HG03064 (cell line): ENCODE data around the gene ENTPD6.
"Not testable (repeated sequence)": the region's sequence is repeated elsewhere in the genome, so short reads cannot be mapped to it uniquely, and the experiment has no call there.

Experiments
- ATAC-seq: cut with Tn5 transposase; IDR thresholded peaks from one replicate; pipeline ENCODE4 v1.9.1; 2021; ENCODE audit warnings: low read depth; ENCODE audit not compliant: unreplicated experiment

The ENTPD6 gene

DNA sequence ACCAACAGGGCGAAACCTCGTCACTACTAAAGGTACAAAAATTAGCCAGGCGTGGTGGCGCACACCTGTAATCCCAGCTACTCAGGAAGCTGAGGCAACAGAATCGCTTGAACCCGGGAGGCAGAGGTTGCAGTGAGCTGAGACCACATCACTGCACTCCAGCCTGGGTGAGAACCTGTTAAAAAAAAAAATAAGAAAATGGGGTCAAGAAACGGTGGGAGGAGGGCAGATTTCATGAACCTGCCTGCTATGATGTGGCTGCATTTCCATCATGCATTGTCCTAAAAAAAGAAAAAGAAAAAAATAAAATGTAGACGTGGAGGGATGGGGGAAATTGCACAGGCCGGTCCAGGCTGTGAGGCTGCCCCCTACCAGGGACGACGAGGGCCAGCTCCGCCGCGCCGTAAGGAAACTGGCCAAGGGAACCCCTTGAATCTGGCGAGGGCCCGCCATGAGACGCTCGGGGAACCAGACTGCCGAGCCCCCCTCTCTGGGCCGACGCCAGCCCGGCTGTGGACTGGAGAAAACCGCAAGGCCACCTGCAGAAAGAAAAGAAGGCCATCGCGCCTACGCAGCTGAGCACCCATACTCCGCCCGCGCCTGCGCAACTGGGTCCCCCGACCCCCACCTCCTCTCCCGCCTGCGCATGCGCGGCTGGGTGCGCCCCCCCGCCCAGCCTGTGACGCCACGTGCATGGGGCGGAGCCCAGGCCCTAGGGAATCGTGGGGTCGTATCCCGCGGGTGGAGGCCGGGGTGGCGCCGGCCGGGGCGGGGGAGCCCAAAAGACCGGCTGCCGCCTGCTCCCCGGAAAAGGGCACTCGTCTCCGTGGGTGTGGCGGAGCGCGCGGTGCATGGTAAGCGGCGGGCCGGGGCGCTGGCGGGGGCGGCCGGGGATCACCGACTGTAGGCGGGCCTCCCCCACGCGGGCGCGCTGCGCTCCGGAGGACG lies at the start of gene ENTPD6:
Gene ENTPD6, plus strand, starts transcription at position 699 of the 948 bp plus-strand sequence. CDS start 10,825 bp downstream, outside the sequence.
- peak; percentile 58 for ATAC-seq

DNA sequence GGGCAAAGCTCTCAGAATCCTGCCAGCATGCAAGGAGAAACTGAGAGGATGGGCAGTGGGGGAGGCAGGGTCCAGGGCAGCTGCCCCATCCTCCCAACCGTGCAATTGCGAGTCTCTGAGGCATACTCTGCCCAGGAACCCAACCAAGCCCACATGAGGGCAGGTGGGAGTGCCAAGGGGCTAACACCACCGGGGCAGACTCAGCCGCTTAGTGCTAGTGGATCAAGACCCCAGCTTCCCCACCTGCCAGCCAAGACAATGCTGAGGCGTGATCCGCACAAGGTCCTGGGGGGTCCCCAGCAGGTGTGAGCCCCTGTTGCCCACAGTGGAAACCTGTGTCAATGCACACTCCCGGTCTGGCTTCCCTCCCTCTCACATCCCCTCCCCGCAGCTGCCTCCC lies 48.5 kb upstream of the ENTPD6 start:
- ATAC-seq, result no peak

DNA sequence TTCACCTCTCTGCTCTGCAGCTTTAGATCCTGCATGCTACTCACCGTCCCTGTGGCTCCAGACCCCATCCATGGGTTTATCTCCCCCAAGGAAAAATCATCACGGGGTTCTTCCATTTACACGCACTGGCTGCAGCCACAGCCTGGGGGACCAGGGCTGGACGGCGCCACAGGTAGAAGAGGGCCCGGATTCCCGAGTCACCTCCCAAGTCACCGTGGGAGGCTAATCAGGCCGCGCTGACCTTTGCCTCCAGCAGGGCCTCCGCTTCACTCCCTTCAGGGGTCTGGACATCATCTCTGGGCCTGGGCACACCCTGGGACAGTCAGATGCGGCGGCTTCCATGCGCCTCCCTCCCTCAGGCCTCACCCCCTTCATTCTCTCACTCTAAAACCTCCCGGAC lies 47.8 kb upstream of the ENTPD6 start:
- no peak for ATAC-seq

DNA sequence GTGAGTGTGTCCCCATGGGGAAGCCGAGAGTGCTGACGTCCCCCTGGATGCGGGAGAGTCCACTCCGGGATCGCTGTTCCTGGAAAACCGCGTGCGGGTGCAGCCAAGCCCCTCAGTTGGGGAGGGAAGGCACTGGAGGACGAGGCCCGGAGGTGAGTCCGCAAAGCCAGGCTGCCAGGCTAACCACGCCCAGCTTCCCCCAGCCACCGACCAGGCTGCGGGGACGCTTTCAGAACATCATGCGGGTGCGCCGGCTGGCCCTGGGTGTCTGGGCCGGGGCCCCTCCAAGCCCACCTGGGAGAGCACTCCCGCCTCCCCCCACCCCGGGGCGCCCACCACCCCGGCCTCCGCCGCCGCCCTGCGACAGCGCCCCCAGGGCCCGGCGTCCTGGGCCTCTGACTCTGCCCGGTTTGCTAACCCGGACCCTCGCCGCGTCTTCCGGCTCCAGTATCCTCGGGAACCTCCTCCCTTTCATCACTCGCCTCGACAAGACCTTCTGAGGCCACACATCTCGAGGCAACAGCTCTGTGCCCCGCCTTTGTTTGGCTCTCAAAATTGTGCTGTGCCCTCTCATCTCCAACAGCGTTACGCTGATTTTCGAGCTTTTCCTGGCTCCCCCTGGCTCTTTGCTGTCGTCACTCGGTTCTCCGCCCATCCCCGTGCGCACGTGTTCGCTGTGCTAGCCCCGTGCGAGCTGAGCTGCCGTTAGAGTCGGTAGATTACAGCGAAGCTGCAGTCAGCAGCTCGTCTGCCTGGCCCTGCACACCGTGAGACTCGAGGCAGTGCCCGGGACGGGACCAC lies 47.1 kb upstream of the ENTPD6 start:
- ATAC-seq, result no peak

DNA sequence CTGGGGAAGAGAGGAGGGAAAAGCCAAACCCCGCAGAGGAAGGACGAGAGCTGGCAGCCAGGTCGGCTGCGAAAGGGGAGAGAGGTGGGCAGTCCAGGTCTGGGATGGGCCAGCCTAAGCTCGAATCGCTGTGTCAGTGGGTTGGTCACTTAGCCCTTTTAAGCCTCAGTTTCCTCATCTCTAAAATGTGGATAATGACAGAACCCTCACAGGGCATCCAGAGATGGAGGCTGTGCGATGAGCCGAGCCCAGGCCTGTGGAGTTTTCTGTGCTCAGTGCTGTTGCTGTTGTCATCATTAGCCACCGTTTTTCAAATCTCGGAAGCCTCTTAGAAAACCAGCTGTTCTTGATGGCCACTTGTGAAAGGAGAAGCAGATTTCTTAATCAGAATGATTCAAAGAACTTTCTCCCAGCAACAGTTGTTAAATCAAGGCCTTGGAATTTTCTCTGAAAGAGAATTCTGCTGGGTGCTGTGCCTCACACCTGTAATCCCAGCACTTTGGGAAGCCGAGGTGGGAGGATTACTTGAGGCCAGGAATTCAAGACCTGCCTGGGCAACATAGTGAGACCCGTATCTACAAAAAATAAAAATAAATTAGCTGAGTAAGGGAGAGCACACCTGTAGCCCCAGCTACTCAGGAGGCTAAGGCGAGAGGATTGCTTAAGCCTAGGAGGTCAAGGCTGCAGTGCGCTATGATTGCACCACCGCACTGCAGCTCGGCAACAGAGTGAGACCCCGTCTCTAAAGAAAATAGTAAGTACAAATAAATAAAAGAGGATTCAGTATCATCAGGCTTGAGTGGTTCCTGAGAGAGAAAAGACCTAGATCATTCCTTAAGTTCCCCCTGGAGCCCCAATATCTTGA lies 46.3 kb upstream of the ENTPD6 start:
- ATAC-seq, result no peak

DNA sequence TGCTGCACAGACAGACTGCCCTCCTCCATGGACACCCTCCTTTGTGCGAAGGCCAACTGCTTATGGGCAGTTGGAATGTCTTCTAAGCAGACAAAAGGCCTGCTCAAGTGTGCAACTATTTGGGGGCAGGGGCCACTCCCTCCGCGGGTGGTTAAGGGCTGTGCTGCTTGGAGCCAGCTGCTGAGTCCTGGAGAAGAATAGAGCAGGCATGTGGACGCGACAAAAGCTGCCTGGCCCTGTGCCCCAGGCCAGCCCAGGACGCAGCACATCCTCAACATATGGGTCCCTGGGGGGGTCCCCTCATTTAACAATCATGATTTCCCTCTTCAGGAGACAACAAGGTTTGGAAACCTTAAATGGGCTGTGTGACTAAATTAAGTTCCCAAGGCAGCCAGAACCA lies 45.5 kb upstream of the ENTPD6 start:
- no peak for ATAC-seq

DNA sequence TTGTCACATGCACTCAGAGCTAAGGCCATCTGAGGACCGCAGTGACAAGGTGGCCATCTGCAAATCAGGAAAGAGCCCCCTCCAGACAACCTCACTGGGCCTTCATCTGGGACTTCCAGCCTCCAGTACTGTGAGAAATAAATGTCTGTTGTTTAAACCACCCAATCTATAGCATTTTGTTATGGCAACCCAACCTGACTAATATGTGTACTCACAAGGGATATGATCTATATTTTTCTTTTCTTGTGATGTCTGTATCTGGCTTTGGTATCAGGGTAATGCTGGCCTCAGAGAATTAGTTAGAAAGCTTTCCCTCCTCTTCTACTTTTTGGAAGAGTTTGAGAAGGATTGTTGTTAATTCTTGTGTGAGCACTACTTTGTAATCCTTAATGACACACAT lies 37.5 kb upstream of the ENTPD6 start:
- ATAC-seq, result no peak

DNA sequence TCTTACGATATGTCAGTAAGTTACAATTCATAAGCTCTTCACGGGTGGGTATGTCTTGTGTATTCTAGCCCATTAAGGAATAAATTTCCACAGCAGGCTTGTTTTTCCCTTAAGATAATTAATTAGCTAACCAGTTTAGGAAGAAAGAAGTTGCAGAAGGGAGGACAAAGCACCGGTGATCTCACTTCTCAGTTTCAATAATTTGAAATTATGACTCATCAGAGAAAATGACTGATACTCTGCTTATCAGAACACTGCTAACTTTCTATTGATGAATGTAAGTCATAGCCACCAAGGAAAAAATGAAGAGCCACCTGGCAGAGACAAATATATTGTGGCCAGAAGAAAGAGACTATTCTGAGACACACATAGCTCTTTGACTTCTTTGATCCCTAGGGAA lies 35.0 kb upstream of the ENTPD6 start:
- peak; percentile 75 for ATAC-seq

DNA sequence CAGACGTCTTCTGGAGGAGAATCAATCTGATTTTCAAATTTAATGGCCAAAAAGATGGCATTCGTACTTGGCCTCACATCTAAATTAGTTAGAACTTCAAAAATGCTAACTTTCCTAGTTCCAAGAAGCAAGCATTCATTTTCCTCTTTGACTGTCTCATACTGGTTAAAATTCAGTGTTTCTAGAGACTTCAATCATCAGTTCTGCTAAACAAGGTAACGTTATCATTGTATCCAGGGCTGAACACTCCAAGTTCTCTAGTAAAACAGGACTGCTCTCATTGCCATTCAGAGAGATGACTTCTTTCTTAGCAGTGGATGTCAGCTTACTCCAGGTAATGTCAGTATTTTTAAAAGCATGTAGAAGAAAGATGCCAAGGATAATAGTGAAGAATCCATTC lies 34.6 kb upstream of the ENTPD6 start:
- no peak for ATAC-seq

DNA sequence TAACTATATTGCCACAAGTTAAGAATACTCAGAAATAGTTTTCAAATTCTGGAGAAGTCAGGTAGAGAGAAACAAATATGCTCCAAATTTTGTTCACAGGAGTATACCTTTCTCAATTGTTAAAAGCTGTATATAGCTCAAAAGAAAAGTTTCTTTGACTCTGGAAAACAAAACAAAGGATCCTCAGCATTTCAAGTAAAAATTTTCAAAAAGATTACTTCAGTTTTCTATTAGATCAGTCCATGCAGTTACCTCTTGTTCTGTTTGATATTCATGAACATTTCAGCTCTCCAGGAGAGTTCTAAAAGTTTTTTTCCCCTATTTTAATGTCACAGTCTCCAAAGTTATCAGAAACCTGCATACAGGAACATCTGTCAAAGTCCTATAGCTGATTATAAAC lies 30.4 kb upstream of the ENTPD6 start:
- ATAC-seq, result no peak

DNA sequence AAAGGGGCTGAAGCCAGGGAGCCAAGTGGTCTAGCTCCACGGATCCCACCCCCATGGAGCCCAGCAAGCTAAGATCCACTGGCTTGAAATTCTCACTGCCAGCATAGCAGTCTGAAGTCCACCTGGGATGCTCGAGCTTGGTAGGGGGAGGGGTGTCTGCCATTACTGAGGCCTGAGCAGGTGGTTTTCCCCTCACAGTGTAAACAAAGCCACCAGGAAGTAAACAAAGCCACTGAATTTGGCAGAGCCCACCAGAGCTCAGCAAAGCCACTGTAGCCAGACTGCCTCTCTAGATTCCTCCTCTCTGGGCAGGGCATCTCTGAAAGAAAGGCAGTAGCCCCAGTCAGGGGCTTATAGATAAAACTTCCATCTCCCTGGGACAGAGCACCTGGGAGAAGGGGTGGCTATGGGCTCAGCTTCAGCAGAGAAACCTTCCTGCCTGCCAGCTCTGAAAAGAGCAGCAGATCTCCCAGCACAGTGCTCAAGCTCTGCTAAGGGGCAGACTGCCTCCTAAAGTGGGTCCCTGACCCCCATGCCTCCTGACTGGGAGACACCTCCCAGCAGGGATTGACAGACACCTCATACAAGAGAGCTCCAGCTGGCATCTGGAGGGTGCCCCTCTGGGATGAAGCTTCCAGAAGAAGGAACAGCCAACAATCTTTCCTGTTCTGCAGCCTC lies 29.3 kb upstream of the ENTPD6 start:
- ATAC-seq, result not testable (repeated sequence)

DNA sequence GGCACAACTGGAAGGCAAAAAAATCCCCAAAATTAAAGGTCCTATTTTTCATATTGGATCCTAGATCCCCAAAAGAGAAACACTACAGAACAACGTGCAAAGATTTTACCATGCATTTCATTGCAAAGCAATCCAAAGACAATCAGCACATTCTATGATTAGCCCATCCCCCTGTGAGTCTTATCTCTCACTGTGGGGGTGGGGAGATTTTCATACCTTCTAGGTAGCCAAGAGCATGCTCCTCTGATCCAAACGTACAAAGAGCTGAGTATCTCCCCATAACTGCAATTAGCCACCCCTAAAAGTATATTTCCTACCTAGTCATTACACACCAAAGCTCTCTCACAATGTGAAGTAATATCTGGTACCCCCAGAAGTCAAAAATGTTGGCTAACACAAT lies 22.2 kb upstream of the ENTPD6 start:
- no peak for ATAC-seq

DNA sequence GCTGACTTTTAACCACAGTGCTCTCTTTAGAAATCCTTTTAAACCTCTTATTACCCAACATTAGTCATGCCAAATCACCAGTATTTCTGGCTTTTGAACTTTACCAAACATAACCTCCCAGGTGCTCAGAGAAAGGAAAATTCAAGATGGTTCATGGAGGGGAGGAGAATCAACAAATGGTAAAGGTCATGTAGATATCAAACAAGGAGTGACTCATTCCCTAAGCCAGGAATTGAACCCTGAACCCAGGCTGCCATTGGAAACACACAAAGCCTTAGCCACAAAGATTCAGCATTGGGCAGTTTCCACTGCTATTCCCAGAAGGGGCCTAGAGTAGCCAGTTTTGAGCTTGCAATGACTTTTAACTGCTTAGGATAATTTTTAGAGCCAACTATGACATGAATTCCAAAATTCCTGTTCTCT lies 21.6 kb upstream of the ENTPD6 start:
- no peak for ATAC-seq

DNA sequence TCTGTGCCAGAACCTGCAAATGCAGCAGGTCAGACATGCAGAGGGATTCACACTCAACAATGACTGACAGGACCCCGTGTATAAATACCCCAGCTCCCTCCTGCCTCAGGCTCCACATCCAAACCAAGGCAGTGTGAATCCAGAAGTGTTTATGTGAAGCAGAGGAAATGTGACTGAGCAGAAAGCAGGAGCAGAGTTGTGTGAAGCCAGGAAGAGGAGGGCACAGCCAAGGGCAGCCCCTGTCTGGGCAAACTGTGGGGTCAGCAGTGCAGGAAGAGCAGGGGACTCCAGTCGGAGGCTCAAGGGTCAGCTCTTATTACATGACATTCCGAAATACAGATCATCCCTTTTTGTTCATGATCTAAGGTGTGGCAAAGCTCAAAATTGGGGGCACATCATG lies 19.3 kb upstream of the ENTPD6 start:
- no peak for ATAC-seq

DNA sequence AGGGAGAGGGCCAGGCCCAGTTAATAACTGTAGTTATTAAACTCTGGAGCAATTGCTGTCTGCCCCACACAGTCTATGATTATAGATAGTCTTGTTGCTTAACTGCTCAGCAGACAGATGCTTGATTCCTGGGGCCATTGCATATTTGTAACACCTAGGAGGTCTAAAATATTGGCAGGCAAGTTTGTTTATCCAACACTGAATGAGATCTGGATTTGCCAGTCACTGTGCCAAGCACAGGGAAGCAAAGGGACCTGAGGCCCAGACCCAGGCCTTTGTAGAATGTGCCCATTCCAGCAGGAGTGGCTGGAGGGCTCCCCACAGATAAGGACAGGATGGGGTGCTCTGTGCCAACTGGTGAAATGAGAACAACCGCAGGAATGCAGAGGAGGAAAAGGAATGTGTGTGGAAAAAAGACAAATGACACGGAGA lies 17.6 kb upstream of the ENTPD6 start:
- no peak for ATAC-seq

DNA sequence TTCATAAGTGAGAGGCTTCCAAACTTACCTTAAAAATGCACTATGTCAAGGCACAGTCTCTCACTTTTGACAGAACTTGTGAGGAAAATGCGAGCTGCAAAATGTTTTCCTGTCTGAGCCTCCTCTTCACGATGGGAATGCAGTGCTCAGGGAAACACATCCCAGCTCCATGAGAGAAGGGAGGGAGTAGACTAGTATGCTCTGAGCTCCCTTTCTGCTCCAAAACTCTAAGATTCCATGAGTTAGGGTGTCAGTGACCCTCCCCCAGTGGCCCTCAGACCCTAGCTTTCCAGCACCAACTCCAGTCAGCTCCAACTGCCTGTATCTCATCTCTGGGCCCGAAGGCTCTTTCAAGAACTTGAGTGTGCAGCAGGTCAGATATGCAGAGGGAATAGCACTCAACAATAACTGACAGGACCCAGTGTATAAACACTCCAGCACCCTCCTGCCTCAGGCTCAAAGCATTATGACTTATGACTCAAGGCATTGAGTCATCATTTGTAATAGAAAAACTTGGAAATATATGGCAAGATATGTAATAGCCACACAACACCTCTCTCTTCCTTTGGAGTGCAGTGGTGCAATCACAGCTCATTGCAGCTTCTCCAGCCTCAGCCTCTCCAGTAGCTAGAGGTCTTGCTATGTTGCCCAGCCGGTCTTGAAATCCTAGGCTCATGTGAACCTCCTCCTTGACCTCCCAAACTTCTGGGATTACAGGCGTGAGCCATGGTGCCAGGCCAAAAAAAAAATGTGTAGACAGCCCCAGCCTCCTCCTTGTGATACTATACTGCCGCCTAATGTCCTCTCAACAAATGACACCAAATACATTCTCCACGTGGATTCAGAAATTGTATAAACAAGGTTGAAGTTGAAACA lies 16.7 kb upstream of the ENTPD6 start:
- ATAC-seq, result no peak

DNA sequence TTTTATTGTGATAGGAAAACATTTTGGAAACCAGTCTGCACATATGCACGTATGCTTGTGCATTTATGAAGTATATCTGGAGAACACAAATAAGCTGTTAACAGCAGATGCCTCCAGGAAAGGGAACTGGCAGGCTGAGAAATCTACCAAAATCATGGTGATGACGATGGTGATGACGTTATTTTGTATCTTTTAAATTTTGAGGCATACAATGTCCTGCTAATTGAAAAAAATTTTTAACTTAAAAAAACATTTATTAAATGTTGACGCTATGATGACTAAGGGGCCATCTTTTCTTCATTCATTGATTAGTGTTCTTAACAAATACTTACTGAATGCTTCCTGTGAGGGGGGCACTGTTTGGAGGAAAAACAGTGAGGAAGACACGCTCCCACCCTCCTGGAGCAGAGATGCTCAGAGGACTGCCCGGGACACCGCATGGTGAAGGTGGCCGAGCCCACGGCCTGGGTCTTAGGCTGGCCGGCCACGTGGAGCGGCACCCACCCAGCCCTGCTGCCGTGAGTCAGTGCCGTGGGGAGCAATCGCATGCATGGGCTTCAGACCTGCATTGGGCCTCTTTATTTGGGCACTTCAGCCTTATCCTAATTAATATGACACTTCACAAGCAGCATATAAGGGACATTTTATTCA lies 15.9 kb upstream of the ENTPD6 start:
- no peak for ATAC-seq

DNA sequence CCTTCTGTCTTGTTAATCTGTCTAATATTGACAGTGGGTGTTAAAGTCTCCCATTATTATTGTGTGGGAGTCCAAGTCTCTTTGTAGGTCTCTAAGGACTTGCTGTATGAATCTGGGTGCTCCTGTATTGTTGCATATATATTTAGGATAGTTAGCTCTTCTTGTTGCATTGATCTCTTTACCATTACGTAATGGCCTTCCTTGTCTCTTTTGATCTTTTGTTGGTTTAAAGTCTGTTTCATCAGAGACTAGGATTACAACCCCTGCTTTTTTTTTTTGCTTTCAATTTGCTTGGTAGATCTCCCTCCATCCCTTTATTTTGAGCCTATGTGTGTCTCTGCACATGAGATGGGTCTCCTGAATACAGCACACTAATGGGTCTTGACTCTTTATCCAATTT lies 11.1 kb upstream of the ENTPD6 start:
- ATAC-seq, result not testable (repeated sequence)

DNA sequence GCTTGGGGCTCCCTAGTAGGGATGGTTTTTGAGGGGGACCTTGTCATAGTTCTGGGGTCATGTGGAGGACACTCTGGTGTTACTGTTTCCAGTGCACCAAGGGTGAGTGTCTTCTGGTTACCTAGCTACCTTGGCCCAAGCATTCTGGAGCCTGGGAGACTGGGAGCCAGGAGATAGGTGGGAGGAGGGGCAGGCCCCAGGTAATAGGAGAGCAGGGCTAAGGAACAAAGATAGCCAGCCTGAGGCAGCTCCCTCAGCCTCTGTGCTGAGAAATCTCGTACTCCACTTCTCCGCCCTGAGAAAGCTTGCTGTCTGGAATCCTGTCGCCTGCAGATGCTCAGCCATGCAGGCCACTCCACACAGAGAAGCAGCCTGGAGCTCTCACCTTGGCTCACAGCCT lies 8.3 kb upstream of the ENTPD6 start:
- ATAC-seq, result no peak
